GM19351 (cell line): ENCODE measurements around the gene CCDC68.
"Not testable (repeated sequence)": the region's sequence is repeated elsewhere in the genome, so short reads cannot be mapped to it uniquely, and the experiment has no call there.

ENCODE experiments used
- ATAC-seq: cut with Tn5 transposase; IDR thresholded peaks from one replicate; pipeline ENCODE4 v1.9.1; 2021; ENCODE audit warnings: mild to moderate bottlenecking, moderate library complexity; ENCODE audit not compliant: unreplicated experiment

Gene CCDC68

DNA sequence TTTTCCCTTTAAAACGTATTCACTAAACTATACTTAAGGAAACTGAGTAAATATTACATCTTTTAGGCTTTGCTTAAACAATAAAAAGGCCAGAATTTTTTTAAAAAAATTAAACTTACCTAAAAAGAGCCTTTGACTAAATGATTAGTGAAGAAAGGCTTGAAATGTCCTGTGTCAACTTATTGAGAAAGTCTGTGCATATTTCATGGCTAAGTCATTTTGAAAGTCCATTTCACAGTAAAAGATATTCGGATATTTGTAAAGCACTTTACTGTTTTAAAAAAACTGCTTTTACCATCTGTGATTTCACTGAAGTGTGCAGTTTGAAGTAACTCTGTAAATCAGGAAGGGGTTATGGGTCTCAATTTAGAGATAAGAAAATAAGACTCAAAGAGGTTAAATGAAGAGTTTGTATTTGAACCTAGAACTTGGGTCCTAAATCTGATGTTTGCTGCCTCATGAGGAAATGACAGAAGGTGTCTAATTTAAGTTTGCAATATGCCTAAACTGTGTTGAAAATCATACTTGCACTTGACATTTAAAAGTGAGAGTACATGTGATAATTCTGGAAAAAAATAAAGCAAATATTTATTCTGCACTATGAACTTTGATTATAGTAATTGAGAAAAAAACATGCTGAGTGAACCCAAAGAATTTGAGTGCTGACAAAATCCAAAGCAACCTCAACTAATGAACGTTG is 80.5 kb downstream of the CCDC68 start:
- no peak for ATAC-seq

DNA sequence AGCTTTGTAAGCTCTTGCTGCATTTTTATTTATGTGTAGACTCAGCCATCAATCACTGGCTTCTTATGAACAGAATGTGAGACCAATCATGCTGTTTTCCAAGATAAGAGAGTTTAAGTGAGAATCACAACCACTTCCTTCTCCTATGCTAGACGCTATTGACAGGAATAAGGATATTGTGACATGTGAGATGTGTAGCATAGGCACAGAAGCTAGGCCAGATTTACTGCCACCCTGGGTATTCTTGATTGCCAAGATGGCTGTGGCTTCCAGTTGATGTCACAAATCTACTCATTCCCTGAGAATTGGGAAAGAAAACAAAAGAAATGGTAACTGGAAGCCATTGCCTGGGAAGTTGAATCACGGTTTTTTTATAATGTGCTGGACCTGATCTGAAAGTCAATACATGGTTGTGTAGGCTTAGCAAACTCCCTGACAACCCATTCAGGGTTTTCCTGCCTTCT is 81.1 kb downstream of the CCDC68 start:
- no peak for ATAC-seq

DNA sequence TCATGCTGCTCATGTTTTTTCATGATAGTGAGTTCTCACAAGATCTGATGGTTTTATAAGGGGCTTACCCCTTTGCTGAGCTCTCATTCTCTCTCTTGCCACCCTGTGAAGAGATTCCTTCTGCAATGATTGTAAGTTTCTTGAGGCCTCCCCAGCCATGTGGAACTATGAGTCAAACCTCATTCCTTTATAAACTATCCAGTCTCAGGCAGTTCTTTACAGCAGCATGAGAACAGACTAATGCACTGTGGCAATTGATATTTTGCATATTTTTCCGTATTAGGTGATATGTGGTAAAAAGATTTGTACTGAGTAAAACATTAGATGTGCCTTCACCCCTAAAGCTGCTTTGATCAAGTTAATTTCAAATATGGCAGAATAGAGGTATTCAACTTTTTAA is 82.2 kb downstream of the CCDC68 start:
- ATAC-seq: no peak

GRCh38 chr18:54875063-54875462 is 84.2 kb downstream of the CCDC68 start:
- no peak for ATAC-seq

- ATAC-seq: no peak
Measured at GRCh38 chr18:54873884-54874255, 85.4 kb downstream of the CCDC68 start.

DNA sequence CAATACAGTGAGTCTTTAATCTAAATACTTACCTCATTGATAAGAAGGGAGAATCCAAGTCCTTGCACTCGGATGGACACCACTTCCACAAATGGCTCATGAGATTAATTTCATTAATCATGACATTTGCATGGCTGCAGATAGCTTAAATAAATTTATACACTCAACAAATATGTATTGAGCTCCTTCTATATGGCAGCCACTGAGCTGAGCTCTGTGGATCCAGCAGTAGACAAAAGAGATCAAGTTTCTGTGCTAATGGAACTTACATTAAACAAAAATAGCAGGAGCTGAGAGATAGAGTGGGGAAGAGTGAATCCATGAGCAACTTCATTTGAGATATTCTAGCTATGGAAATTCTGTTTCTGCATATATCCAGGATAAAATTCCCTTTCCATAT is 86.6 kb downstream of the CCDC68 start:
- ATAC-seq: no peak

DNA sequence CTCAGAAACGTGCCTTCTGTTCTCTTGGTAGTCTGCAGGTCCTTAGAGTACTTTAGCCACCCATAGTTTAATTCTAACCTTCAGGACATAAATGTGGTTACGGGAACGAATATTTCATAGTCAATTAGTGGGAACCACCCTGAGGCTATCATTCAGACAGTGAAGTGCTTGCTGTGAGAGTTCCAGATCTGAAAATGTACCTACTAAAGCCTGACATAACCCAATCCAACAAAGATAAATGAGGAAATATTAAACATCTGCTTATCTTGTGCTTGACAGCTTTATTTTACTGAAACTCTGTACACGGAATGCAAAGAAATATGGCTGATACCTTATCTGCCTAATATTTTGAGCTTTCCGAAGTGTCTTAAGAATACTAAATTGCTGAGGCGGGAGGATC is 88.0 kb downstream of the CCDC68 start:
- ATAC-seq: no peak

DNA sequence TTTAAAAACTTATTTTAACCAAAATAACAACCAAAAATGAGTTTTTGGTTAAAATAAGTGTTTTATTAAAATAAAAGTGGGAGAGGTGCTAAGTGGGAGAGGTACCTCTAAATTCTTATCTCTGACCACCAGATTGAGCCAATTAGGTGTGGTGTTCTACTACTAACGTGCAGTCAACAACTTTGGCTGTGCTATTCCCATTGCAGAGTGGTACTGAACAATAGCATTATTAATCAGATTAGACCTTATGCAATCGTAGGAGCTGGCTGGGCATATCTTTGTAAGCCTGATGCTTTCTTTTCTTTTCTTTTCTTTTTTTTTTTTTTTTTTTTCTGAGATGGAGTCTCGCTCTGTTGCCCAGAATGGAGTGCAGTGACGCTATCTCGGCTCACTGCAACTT is 92.1 kb downstream of the CCDC68 start:
- no peak for ATAC-seq

DNA sequence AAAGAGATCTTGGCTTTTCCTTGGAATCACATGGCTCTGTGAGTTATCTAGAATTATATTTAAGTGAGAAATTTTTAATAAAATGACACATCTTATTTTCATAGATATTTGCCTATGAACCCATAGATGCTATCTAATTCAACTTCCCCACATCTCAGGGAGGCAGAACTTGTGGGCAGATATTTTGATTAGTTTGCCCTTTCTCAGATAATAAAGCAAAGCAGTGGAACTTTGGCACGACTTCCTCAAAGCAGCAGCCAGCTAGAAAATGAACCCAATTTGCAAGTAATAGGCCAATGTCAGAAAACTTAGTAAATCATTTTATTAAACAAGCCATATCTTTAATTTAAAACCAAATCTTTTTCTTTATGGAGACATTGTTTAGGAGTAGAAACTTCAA is 98.3 kb downstream of the CCDC68 start:
- no peak for ATAC-seq

DNA sequence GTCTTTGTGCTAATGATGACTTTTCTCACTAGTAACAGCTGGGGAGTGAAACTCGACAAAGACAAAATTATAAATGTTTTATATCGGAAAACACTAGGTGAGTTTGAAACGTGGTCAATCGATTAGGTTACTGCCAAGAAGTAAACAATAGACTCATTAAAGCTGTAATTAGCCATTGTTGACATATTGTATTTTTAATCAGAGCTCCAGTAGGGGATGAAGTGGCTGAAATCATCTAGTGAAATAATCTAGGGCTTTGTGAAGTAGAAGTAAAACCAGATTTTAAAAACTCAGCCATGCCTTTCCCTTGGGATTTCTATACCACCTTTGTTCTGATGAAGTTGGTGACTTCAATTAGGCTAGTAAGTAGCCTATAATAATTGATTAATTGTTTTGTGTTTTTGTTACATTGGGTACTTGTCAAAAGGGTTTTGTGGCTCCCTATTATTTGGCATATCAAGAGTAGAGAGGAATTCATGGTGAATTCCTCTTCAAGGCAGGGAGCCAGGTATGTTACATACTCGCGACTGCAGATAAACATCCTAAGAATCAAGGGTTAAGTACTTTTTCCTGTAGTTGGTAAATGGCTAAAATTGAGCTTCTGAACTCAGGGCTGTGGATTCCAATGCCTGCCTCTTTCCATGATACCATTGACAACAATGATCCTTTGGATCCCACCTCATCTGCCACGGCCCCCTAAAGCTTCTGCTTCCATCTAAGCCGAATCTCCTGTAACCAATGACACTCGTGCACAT is 99.4 kb downstream of the CCDC68 start:
- ATAC-seq: no peak

DNA sequence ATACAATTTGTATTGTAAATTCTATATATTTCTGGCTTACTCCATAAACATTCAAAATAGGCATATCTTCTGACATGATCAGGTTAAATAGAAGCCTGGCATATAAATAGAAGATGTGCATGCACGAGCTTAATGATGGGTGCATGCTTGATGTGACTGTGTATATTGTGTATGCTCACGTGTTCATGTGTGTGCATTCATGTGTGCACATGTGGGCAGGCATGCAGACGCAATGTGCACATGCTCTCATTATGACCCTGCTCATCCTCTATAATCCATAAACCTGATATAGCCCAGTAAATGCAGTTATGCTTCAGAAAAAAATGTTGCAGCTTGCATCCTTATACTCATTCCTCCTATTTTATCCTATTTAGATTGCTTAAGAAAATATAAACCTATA is 101.8 kb downstream of the CCDC68 start:
- no peak for ATAC-seq

DNA sequence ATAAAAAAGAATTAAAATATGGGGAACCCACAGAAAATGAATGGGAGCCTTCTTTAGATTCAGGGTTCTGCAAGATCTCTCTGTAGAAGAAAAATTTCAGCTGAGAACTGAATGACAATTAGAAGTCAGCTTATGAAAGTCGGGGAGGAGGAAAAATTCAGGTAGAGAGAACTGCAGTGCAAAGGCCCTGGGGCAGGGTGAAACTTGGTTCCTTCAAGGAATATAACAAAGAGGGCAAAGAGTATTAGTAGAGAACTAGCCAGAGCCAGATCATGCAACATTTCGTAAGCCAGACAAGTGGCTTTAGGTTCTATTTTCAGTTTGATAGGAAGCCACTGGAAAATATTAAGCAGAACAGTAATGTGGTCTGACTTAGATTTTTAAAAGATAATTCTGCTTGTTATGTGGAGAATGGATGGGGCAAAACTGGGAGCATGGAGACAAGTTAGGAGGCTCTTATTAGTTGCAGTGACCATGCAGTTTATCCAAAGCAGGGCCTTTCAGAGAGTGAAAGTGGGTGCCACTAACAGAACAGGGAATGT is 103.1 kb downstream of the CCDC68 start:
- ATAC-seq: no peak

- ATAC-seq: not testable (repeated sequence)
Measured at GRCh38 chr18:54855050-54855449, 104.2 kb downstream of the CCDC68 start.

GRCh38 chr18:54852780-54853675 is 106.2 kb downstream of the CCDC68 start:
- ATAC-seq: no peak
